22Rv1 (cell line): ENCODE measurements around the gene WDR33.

Experiments used
- CTCF ChIP-seq: fragments of 450-650 bp; IDR thresholded peaks from 2 replicates; pipeline ENCODE4 v1.5.1; 2017; ENCODE audit warnings: mild to moderate bottlenecking
- ZFX ChIP-seq: fragments of 450-650 bp; IDR thresholded peaks from 2 replicates; pipeline ENCODE4 v1.6.1; 2017; ENCODE audit warnings: antibody characterized with exemption, borderline replicate concordance

- no peak for TF ChIP-seq CTCF
- TF ChIP-seq ZFX, result no peak
These were observed 34.0 kb upstream of the WDR33 start for GRCh38 chr2:127844973-127845372.
